Activated T-helper 1 cell treated with anti-CD3 and anti-CD28 coated beads, Interleukin-12 subunit alpha, Interleukin-12 subunit beta, Interleukin-2, Interleukin-4 antibody, amounts not matched to agents 30 ng/mL and 10 ng/mL and 1 ng/mL, durations not matched to agents 14 hours and 24 hours and 36 hours (primary cell): Measurements from ENCODE around the gene ASPG. TPM values are rescaled to one million over a fixed set of nuclear protein-coding genes. Genes with fewer than 3 reads are reported as not detected.

ENCODE experiments used
- DNase-seq: peaks from one replicate; pipeline ENCODE4 v3.0.0; 2021; ENCODE audit warnings: low spot score
- H3K27ac Mint-ChIP-seq: one replicate; pipeline ENCODE4 v1.8.0; 2021; ENCODE audit warnings: mild to moderate bottlenecking, mixed read lengths
- H3K27me3 Mint-ChIP-seq: one replicate; pipeline ENCODE4 v1.8.0; 2022; ENCODE audit warnings: mild to moderate bottlenecking, moderate library complexity, mixed read lengths; ENCODE audit not compliant: insufficient read depth
- H3K36me3 Mint-ChIP-seq: one replicate; pipeline ENCODE4 v1.8.0; 2021; ENCODE audit warnings: low read depth, mixed read lengths
- H3K4me1 Mint-ChIP-seq: one replicate; pipeline ENCODE4 v1.8.0; 2021; ENCODE audit warnings: low read depth, mixed read lengths
- H3K4me3 Mint-ChIP-seq: one replicate; pipeline ENCODE4 v1.8.0; 2021; ENCODE audit warnings: mild to moderate bottlenecking, moderate library complexity, mixed read lengths
- H3K9me3 Mint-ChIP-seq: one replicate; pipeline ENCODE4 v1.8.0; 2021; ENCODE audit warnings: mixed read lengths
- intact Hi-C: fragments of 100-400 bp; cut with micrococcal nuclease; formaldehyde crosslinking; loops from one replicate; pipeline ENCODE4 v1.15.1; 2024
- total RNA-seq: library from RNA; stranded (reverse); gene quantifications from 2 replicates; pipeline ENCODE4 v1.2.3, GENCODE V29; 2022

ASPG gene
- not detected in 2 replicates for total RNA-seq

DNA sequence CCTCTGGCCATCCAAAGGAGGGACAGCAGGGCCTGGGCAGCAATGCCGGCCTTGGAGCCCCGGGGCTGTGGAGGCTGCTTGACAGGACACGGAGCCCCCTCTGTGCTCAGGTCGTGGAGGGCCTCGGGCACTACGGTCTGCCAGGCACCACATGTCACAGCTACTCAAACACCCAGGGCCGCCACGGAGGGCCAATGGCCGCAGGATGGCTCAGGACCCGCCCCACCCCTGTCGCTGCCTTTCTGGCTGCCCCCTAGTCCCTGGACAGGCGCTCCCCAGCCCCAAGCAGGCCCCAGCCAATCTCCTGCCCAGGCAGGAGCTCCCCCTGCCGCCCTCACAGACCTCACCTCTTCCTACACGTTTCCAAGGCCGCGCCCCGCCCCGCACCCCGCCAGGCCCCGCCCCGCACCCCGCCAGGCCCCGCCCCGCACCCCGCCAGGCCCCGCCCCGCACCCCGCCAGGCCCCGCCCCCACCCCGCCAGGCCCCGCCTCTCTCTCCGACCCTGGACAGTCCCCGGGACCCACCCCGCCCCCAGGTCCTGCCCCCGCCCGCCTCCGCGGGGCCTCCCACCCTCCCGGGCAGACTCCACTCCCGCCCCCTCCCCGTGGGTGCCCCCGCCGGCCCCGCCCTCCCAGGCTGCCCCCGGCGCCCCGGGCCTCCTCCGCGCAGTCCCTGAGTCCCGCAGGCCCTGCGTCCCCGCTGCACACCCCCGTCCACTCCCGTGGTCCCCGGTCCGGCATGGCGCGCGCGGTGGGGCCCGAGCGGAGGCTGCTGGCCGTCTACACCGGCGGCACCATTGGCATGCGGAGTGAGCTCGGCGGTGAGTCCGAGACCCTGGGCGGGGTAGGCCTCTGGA is at the start of gene ASPG:
TSS of gene ASPG (plus strand) at position 669 of the 857 bp plus-strand sequence. CDS start at position 740, 71 bp downstream.
- DNase-seq: no peak
- no peaks in the 10 kb centered on the region for H3K36me3 Mint-ChIP-seq

DNA sequence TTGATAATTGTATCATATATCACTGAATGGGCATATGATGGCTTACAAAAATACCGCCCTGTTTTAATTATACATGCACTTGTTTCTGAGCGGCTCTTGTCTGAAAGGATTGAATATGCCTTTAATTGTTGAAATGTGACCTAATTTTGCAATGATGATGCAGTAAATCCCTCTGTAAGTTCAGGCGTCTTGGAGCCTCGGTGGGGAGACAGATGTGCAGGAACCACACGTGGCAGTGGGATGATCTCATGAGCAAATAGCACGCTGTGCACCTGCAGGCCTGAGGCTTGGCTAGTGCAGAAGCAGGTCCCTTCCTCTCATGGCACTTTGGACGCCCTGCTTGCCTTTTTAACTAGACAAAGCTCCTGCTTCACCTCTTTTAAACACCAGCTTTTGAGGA is 49.3 kb upstream of the ASPG start:
- no peak for DNase-seq
- peaks cover 15% of the 10 kb centered on the region for H3K27me3 Mint-ChIP-seq
- H3K9me3 Mint-ChIP-seq: no peaks in the 10 kb centered on the region
- no peak overlapping the region for H3K27ac Mint-ChIP-seq
- no peak overlapping the region for H3K4me3 Mint-ChIP-seq
- intact Hi-C loops: no loop called here
- no peaks in the 10 kb centered on the region for H3K4me1 Mint-ChIP-seq
- H3K36me3 Mint-ChIP-seq: no peaks in the 10 kb centered on the region

More for the DNA sequence above, at the start of gene ASPG:
- Mint-ChIP-seq H3K9me3 (no peaks in the 10 kb centered on the region), H3K4me1 (no peaks in the 10 kb centered on the region), H3K27me3 (no peaks in the 10 kb centered on the region), H3K4me3 (no peak within 1 kb of the TSS), H3K27ac (no peak within 1 kb of the TSS)
- intact Hi-C loops: no loop called here

DNA sequence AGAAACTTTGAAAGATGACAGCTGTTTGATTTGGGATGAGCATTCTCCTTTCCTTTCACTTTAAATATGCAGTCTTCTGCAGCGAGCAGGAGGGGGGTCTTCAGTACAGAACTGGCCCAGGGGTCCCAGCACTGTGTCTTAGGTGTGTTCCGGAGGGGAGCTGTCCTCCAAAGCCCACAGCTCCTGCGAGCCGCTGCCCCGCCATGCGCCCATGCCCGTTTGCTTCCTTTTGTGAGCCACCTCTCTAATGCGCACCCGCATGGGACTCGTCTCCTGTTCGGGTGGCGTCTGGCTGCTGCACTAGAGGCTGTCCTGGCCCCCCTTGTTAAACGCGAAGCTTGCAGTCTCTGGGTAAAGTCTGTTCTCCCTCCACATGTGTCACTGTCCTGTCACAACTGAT is 48.4 kb upstream of the ASPG start:
- H3K4me3 Mint-ChIP-seq: no peak overlapping the region
- H3K27ac Mint-ChIP-seq: no peak overlapping the region
- no peak for DNase-seq
- H3K4me1 Mint-ChIP-seq: no peaks in the 10 kb centered on the region
- peaks cover 15% of the 10 kb centered on the region for H3K27me3 Mint-ChIP-seq
- no peaks in the 10 kb centered on the region for H3K36me3 Mint-ChIP-seq
- intact Hi-C loops: no loop called here
- no peaks in the 10 kb centered on the region for H3K9me3 Mint-ChIP-seq

DNA sequence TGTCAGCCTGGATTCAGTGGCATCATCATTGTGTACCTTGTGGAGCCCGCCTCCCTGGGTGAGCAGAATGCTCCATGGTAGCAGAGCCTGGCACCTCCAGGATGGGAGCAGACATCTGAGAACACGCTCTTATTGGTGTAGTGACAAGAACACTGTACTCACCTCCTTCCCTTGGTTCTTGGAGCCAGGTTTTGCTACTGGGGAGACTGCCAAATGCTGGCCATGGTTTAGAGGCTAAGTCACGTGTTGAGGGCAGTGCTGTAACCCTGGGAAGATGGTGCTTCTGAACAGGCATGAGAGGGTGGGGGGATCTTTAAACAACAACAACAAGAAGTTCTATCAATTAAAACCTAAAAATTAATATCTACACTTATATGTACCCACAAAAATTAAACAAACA is 47.6 kb upstream of the ASPG start:
- no peak overlapping the region for H3K4me3 Mint-ChIP-seq
- no peaks in the 10 kb centered on the region for H3K9me3 Mint-ChIP-seq
- H3K27ac Mint-ChIP-seq: no peak overlapping the region
- no peak for DNase-seq
- H3K27me3 Mint-ChIP-seq: peaks cover 11% of the 10 kb centered on the region
- H3K4me1 Mint-ChIP-seq: no peaks in the 10 kb centered on the region
- no peaks in the 10 kb centered on the region for H3K36me3 Mint-ChIP-seq
- intact Hi-C loops: no loop called here

DNA sequence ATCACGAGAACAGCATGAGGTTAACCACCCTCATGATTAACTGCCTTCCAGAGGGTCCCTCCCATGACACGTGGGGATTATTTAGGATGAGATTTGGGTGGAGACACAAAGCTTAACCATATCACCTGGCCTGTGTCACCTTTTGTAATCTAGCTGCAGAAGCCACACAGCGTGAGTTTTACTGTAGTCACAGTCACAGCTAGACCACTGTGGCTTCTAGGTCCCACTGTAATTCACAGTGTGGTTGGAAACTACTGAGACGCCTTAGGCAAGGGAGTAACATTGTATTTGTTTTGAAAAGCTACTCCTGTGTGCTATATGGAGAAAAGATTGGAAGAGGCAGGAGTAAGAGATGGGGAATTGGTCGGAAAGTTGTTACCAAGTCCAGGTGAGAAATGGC is 46.3 kb upstream of the ASPG start:
- DNase-seq: no peak
- no peaks in the 10 kb centered on the region for H3K36me3 Mint-ChIP-seq
- no peak overlapping the region for H3K4me3 Mint-ChIP-seq
- no peaks in the 10 kb centered on the region for H3K4me1 Mint-ChIP-seq
- no peaks in the 10 kb centered on the region for H3K9me3 Mint-ChIP-seq
- intact Hi-C loops: no loop called here
- H3K27me3 Mint-ChIP-seq: peaks cover 6% of the 10 kb centered on the region
- no peak overlapping the region for H3K27ac Mint-ChIP-seq

DNA sequence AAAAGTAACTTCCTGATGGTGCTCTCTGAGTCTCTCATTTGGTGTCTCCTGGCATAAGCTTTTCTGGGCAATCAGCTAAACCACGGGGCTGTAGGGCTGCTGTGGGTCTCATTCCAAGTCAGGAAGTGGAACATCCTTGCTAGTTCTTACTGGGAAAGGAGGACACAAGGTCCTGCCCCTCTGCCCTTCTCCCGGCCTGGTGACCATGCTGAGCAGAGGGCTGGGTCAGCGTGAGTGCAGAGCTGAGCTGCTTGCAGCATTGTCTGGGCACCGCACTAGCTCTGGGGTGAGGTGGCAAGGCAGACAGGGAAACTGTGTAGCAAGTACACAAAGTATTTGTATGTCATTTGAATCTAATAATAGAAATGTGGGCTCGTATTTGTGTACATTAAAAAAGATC is 45.0 kb upstream of the ASPG start:
- Mint-ChIP-seq H3K4me3 (no peak overlapping the region), H3K4me1 (no peaks in the 10 kb centered on the region), H3K27ac (no peak overlapping the region), H3K9me3 (no peaks in the 10 kb centered on the region), H3K36me3 (no peaks in the 10 kb centered on the region), H3K27me3 (peaks cover 3% of the 10 kb centered on the region)
- DNase-seq: no peak
- intact Hi-C loops: no loop called here

DNA sequence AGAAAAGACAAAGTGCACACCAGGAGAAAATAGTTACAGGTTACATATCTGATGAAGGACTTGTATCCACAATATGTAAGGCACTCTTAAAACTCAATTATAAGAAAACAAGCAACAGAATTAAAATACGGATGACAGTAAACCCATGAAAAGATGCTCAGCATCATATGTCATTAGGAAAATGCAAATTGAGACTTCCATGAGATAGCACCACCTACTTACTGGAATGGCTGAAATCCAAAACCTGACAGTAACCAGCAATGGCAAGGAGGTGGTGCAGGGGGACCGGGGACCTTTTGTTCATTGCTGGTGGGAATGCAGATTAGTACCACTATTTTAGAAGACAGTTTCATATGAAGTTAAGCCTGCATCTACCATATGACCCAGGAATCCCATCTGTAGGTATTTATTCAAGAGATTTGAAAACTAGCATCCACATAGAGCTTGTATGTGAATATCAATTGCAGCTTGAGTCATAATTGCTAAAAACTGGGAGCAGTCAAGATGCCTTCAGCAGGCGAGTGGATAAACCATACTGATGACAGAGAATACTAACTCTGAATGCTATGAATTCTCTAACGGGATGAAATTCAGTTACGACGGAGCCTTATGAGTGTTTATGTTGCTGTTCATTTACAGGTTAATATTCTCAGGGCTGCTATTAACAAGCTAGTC is 43.9 kb upstream of the ASPG start:
- DNase-seq: no peak
- Mint-ChIP-seq H3K4me1 (no peaks in the 10 kb centered on the region), H3K4me3 (no peak overlapping the region), H3K36me3 (no peaks in the 10 kb centered on the region), H3K9me3 (no peaks in the 10 kb centered on the region), H3K27me3 (peaks cover 2% of the 10 kb centered on the region), H3K27ac (no peak overlapping the region)
- intact Hi-C loops: no loop called here

DNA sequence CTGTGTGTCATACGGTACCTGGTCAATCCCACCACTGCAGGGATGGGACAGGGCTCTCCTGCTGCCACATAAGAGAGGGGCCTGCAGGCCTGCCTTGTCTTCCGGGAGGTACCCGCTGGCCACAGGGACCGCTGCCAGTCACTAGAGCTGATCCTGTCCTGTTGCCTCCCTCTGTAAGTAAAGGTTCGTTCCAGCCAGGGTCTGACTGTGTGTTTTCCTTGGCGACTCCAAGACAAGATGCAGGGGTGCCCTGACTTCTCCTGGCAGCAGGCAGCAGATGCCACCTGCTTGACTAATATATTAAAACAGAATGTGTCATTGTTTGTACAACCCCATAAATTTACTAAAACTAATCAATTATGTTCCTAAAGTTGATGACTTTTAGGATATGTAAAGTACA is 41.5 kb upstream of the ASPG start:
- H3K27ac Mint-ChIP-seq: no peak overlapping the region
- H3K27me3 Mint-ChIP-seq: no peaks in the 10 kb centered on the region
- no peak for DNase-seq
- no peaks in the 10 kb centered on the region for H3K4me1 Mint-ChIP-seq
- H3K36me3 Mint-ChIP-seq: no peaks in the 10 kb centered on the region
- intact Hi-C loops: no loop called here
- H3K4me3 Mint-ChIP-seq: no peak overlapping the region
- H3K9me3 Mint-ChIP-seq: no peaks in the 10 kb centered on the region

DNA sequence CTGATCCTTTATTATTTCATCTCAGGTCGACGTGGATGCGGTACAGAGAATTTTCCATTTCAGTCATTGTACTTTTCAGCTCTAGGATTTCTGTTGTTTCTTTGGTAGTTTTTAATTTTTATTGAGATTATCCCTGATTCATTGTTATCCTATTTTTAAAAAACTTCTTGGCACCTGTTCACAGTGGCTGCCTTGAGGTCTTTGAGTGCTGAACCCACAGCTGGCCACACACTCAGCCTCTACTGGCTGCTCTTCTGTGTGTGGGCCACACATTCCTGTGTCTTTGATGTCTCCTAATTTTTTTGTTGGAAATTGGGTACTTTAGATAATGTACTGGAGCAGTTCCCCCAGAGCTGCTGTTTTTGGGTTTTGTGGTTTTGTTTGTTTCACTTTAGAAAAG is 37.7 kb upstream of the ASPG start:
- Mint-ChIP-seq H3K27me3 (peaks cover 8% of the 10 kb centered on the region), H3K36me3 (no peaks in the 10 kb centered on the region), H3K27ac (no peak overlapping the region), H3K9me3 (no peaks in the 10 kb centered on the region), H3K4me1 (no peaks in the 10 kb centered on the region), H3K4me3 (no peak overlapping the region)
- DNase-seq: no peak
- intact Hi-C loops: no loop called here

DNA sequence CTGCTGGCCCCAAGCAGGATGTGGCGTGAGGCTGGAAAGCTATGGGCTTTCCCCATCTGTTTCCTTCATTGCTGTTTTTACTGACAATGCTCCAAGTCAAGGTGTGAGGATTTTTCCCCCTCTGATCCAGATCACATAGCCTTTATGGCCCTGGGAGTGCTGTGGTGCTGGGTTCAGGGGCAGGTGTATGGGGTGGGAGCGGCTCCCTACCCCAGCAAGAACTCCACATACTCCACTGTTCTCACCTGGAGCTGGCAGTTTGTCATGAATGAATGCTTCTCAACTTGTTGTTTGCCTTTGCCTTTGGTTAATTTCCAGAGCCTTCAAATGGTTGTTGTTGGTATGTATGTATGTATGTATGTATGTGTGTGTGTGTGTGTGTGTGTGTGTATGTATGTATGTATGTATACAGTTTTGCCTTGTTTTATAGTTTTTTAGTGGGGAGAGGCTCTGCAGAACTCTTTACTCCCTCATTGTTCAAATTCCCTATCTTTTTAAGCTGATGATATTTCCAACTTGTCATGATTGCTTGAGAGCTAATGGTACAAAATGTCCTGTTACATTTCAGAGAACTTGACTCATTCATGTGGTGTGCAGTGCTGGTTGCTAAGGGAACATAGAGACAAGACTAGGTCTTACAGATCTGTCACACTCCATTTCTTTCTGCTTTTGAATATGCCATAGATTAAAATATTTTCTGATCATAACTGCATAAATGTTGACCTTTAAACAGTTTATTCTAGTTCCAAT is 36.6 kb upstream of the ASPG start:
- no peaks in the 10 kb centered on the region for H3K4me1 Mint-ChIP-seq
- H3K4me3 Mint-ChIP-seq: no peak overlapping the region
- H3K27me3 Mint-ChIP-seq: peaks cover 8% of the 10 kb centered on the region
- H3K36me3 Mint-ChIP-seq: no peaks in the 10 kb centered on the region
- H3K27ac Mint-ChIP-seq: no peak overlapping the region
- H3K9me3 Mint-ChIP-seq: no peaks in the 10 kb centered on the region
- intact Hi-C loops: no loop called here
- no peak for DNase-seq

DNA sequence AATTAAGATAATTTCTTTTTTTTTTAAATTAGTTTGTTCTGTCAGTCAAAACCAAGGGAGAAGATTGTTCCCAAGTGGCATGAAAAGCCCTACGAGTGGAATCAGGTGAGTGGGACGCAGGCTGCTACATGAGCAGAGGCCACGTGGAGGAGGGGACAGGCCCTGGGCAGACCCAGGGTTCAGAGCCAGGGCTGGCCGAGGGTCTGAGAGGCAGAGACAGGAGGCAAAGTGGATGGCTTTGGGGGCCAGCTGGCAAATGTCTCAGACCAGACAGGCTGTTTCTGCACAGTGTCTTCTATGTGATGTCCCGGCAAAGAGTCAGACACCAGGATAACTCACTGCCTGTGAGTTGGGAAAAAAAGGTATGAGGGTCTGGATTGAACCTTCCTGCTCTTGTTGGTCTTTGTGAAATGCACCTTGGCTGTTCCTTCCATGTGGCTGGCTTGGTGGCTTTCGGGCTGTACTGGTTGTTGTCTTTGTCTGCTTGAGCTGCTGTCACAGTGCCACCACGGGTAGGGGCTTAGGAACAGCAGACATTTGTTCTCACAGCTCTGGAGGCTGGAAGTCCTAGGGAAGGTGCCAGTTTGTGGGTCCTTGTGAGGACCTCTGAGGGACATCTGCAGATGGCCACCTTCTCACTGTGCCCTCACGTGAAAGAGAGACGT is 35.8 kb upstream of the ASPG start:
- intact Hi-C loops: no loop called here
- no peak overlapping the region for H3K4me3 Mint-ChIP-seq
- no peak for DNase-seq
- H3K27ac Mint-ChIP-seq: no peak overlapping the region
- no peaks in the 10 kb centered on the region for H3K36me3 Mint-ChIP-seq
- peaks cover 8% of the 10 kb centered on the region for H3K27me3 Mint-ChIP-seq
- H3K4me1 Mint-ChIP-seq: no peaks in the 10 kb centered on the region
- no peaks in the 10 kb centered on the region for H3K9me3 Mint-ChIP-seq

DNA sequence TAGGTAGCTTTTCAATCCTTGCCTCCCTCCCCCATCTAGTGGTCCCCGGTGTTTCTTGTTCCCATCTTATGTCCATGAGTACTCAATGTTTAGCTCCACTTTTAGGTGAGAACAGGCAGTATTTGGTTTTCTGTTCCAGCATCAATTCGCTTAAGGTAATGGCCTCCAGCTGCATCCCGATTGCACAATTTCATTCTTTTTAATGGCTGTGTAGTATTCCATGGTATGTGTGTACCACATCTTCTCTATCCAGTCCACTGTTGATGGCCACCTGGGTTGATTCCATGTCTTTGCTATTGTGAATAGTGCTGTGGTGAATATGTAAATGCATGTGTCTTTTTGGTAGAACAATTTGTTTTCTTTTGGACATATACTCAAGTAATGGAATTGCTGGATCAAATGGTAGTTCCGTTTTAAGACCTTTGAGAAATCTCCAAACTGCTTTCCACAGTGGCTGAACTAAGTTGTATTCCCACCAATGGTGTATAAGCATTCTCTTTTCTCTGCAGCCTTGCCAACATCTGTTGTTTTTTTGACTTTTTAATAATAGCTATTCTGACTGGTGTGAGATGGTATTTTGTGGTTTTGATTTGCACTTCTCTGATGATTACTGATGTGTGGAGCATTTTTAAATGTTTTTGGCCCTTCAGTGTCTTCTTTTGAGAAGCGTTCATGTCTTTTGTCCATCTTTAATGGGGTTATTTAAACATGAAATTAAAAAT is 34.2 kb upstream of the ASPG start:
- intact Hi-C loops: no loop called here
- H3K27ac Mint-ChIP-seq: no peak overlapping the region
- H3K27me3 Mint-ChIP-seq: peaks cover 8% of the 10 kb centered on the region
- H3K4me1 Mint-ChIP-seq: no peaks in the 10 kb centered on the region
- H3K9me3 Mint-ChIP-seq: no peaks in the 10 kb centered on the region
- no peak overlapping the region for H3K4me3 Mint-ChIP-seq
- no peaks in the 10 kb centered on the region for H3K36me3 Mint-ChIP-seq
- no peak for DNase-seq
